ENCODE data around the gene CD99. TPM values are rescaled to one million over a fixed set of nuclear protein-coding genes. Genes with fewer than 3 reads are reported as not detected.
"Not testable (repeated sequence)": the region's sequence is repeated elsewhere in the genome, so short reads cannot be mapped to it uniquely, and the experiment has no call there.

Gene CD99
- polyA plus RNA-seq, 2 donors = 133 to 198 TPM

GRCh38 chrX:2672084-2672483, 19.0 kb upstream of the CD99 start:
- Histone ChIP-seq H3K27ac (ENCODE audit: low read depth in 2 of 2, low read length in 1 of 2) (no peak overlapping the region), H3K36me3 (ENCODE audit: control insufficient read depth in 2 of 2, insufficient read depth in 2 of 2, low read length in 1 of 2) (no peaks in the 10 kb centered on the region), H3K4me1 (ENCODE audit: control insufficient read depth in 2 of 2, insufficient read depth in 2 of 2, low read length in 1 of 2) (no peaks in the 10 kb centered on the region), H3K4me3 (ENCODE audit: low read depth in 1 of 2, low read length in 2 of 2) (no peak overlapping the region), H3K9me3 (ENCODE audit: control insufficient read depth in 2 of 2, insufficient read depth in 1 of 2, low read depth in 1 of 2, low read length in 1 of 2) (no peaks in the 10 kb centered on the region), H3K27me3 (ENCODE audit: control insufficient read depth in 1 of 2, insufficient read depth in 2 of 2, low read length in 2 of 2) (no peaks in the 10 kb centered on the region)
- 89 to 97% methylated on average over 6 of the region's 6 CpGs for WGBS, 2 donors

- Histone ChIP-seq H3K36me3 (ENCODE audit: control insufficient read depth in 2 of 2, insufficient read depth in 2 of 2, low read length in 1 of 2) (no peaks in the 10 kb centered on the region), H3K4me3 (ENCODE audit: low read depth in 1 of 2, low read length in 2 of 2) (no peak overlapping the region), H3K27me3 (ENCODE audit: control insufficient read depth in 1 of 2, insufficient read depth in 2 of 2, low read length in 2 of 2) (no peaks in the 10 kb centered on the region), H3K27ac (ENCODE audit: low read depth in 2 of 2, low read length in 1 of 2) (no peak overlapping the region), H3K9me3 (ENCODE audit: control insufficient read depth in 2 of 2, insufficient read depth in 1 of 2, low read depth in 1 of 2, low read length in 1 of 2) (no peaks in the 10 kb centered on the region), H3K4me1 (ENCODE audit: control insufficient read depth in 2 of 2, insufficient read depth in 2 of 2, low read length in 1 of 2) (no peaks in the 10 kb centered on the region)
- WGBS, 2 donors = 82 to 85% methylated on average over 12 of the region's 12 CpGs
Observed at GRCh38 chrX:2673611-2674010, 17.5 kb upstream of the CD99 start.

GRCh38 chrX:2675657-2676200, 15.4 kb upstream of the CD99 start:
- not testable (repeated sequence) for H3K4me3 ChIP-seq (ENCODE audit: low read depth in 1 of 2, low read length in 2 of 2); H3K27ac ChIP-seq (ENCODE audit: low read depth in 2 of 2, low read length in 1 of 2); H3K4me1 ChIP-seq (ENCODE audit: control insufficient read depth in 2 of 2, insufficient read depth in 2 of 2, low read length in 1 of 2); H3K27me3 ChIP-seq (ENCODE audit: control insufficient read depth in 1 of 2, insufficient read depth in 2 of 2, low read length in 2 of 2); H3K9me3 ChIP-seq (ENCODE audit: control insufficient read depth in 2 of 2, insufficient read depth in 1 of 2, low read depth in 1 of 2, low read length in 1 of 2); H3K36me3 ChIP-seq (ENCODE audit: control insufficient read depth in 2 of 2, insufficient read depth in 2 of 2, low read length in 1 of 2)
- WGBS, 2 donors = 87 to 92% methylated on average over 7 of the region's 7 CpGs

- Histone ChIP-seq H3K4me1 (ENCODE audit: control insufficient read depth in 2 of 2, insufficient read depth in 2 of 2, low read length in 1 of 2) (no peaks in the 10 kb centered on the region), H3K4me3 (ENCODE audit: low read depth in 1 of 2, low read length in 2 of 2) (no peak overlapping the region), H3K36me3 (ENCODE audit: control insufficient read depth in 2 of 2, insufficient read depth in 2 of 2, low read length in 1 of 2) (no peaks in the 10 kb centered on the region), H3K9me3 (ENCODE audit: control insufficient read depth in 2 of 2, insufficient read depth in 1 of 2, low read depth in 1 of 2, low read length in 1 of 2) (no peaks in the 10 kb centered on the region), H3K27me3 (ENCODE audit: control insufficient read depth in 1 of 2, insufficient read depth in 2 of 2, low read length in 2 of 2) (no peaks in the 10 kb centered on the region), H3K27ac (ENCODE audit: low read depth in 2 of 2, low read length in 1 of 2) (peak overlapping the region; percentile 4 to 66)
- 59 to 68% methylated on average over 7 of the region's 7 CpGs for WGBS, 2 donors
Observed at GRCh38 chrX:2676794-2677675, 14.1 kb upstream of the CD99 start.

GRCh38 chrX:2677764-2678163, 13.3 kb upstream of the CD99 start:
- peak overlapping the region; percentile 4 to 66 for H3K27ac ChIP-seq (ENCODE audit: low read depth in 2 of 2, low read length in 1 of 2)
- no peaks in the 10 kb centered on the region for H3K36me3 ChIP-seq (ENCODE audit: control insufficient read depth in 2 of 2, insufficient read depth in 2 of 2, low read length in 1 of 2)
- H3K4me3 ChIP-seq (ENCODE audit: low read depth in 1 of 2, low read length in 2 of 2) = no peak overlapping the region
- no peaks in the 10 kb centered on the region for H3K4me1 ChIP-seq (ENCODE audit: control insufficient read depth in 2 of 2, insufficient read depth in 2 of 2, low read length in 1 of 2)
- no peaks in the 10 kb centered on the region for H3K9me3 ChIP-seq (ENCODE audit: control insufficient read depth in 2 of 2, insufficient read depth in 1 of 2, low read depth in 1 of 2, low read length in 1 of 2)
- H3K27me3 ChIP-seq (ENCODE audit: control insufficient read depth in 1 of 2, insufficient read depth in 2 of 2, low read length in 2 of 2) = no peaks in the 10 kb centered on the region
- WGBS, 2 donors = 41 to 52% methylated on average over 10 of the region's 10 CpGs

GRCh38 chrX:2678583-2678982, 12.5 kb upstream of the CD99 start:
- WGBS, 2 donors = 74 to 80% methylated on average over 5 of the region's 5 CpGs
- no peaks in the 10 kb centered on the region for H3K4me1 ChIP-seq (ENCODE audit: control insufficient read depth in 2 of 2, insufficient read depth in 2 of 2, low read length in 1 of 2)
- H3K4me3 ChIP-seq (ENCODE audit: low read depth in 1 of 2, low read length in 2 of 2) = no peak overlapping the region
- no peaks in the 10 kb centered on the region for H3K27me3 ChIP-seq (ENCODE audit: control insufficient read depth in 1 of 2, insufficient read depth in 2 of 2, low read length in 2 of 2)
- H3K36me3 ChIP-seq (ENCODE audit: control insufficient read depth in 2 of 2, insufficient read depth in 2 of 2, low read length in 1 of 2) = no peaks in the 10 kb centered on the region
- H3K27ac ChIP-seq (ENCODE audit: low read depth in 2 of 2, low read length in 1 of 2) = no peak overlapping the region
- H3K9me3 ChIP-seq (ENCODE audit: control insufficient read depth in 2 of 2, insufficient read depth in 1 of 2, low read depth in 1 of 2, low read length in 1 of 2) = no peaks in the 10 kb centered on the region

GRCh38 chrX:2679534-2680485, 11.3 kb upstream of the CD99 start:
- no peaks in the 10 kb centered on the region for H3K36me3 ChIP-seq (ENCODE audit: control insufficient read depth in 2 of 2, insufficient read depth in 2 of 2, low read length in 1 of 2)
- 66 to 71% methylated on average over 9 of the region's 9 CpGs for WGBS, 2 donors
- H3K9me3 ChIP-seq (ENCODE audit: control insufficient read depth in 2 of 2, insufficient read depth in 1 of 2, low read depth in 1 of 2, low read length in 1 of 2) = no peaks in the 10 kb centered on the region
- no peak overlapping the region for H3K27ac ChIP-seq (ENCODE audit: low read depth in 2 of 2, low read length in 1 of 2)
- H3K4me1 ChIP-seq (ENCODE audit: control insufficient read depth in 2 of 2, insufficient read depth in 2 of 2, low read length in 1 of 2) = no peaks in the 10 kb centered on the region
- H3K4me3 ChIP-seq (ENCODE audit: low read depth in 1 of 2, low read length in 2 of 2) = no peak overlapping the region
- H3K27me3 ChIP-seq (ENCODE audit: control insufficient read depth in 1 of 2, insufficient read depth in 2 of 2, low read length in 2 of 2) = no peaks in the 10 kb centered on the region

- Histone ChIP-seq H3K9me3 (ENCODE audit: control insufficient read depth in 2 of 2, insufficient read depth in 1 of 2, low read depth in 1 of 2, low read length in 1 of 2) (no peaks in the 10 kb centered on the region), H3K4me3 (ENCODE audit: low read depth in 1 of 2, low read length in 2 of 2) (no peak overlapping the region), H3K27ac (ENCODE audit: low read depth in 2 of 2, low read length in 1 of 2) (no peak overlapping the region), H3K36me3 (ENCODE audit: control insufficient read depth in 2 of 2, insufficient read depth in 2 of 2, low read length in 1 of 2) (no peaks in the 10 kb centered on the region), H3K27me3 (ENCODE audit: control insufficient read depth in 1 of 2, insufficient read depth in 2 of 2, low read length in 2 of 2) (no peaks in the 10 kb centered on the region), H3K4me1 (ENCODE audit: control insufficient read depth in 2 of 2, insufficient read depth in 2 of 2, low read length in 1 of 2) (no peaks in the 10 kb centered on the region)
- 71 to 96% methylated on average over 6 of the region's 6 CpGs for WGBS, 2 donors
Observed at GRCh38 chrX:2680486-2681348, 10.4 kb upstream of the CD99 start.

Measured in esophagus (tissue), 2 donors.